Neural cell (in vitro differentiated cells): ENCODE measurements around the gene PHOX2A.

Source experiments
- EP300 ChIP-seq: fragments of 450-650 bp; conservative IDR thresholded peaks from 2 replicates; pipeline ENCODE4 v1.6.1; 2014; ENCODE audit warnings: antibody characterized with exemption, mild to moderate bottlenecking, moderate library complexity; ENCODE audit not compliant: poor library complexity, severe bottlenecking
- EZH2 ChIP-seq: fragments of 200-600, 300-800 bp; shearing (Covaris generic), sonication (generic); IDR thresholded peaks from 2 replicates; pipeline ENCODE4 v1.6.1; 2014; ENCODE audit warnings: antibody characterized with exemption, low read length, borderline replicate concordance, mild to moderate bottlenecking; ENCODE audit not compliant: insufficient read depth, poor library complexity, severe bottlenecking
- TAF1 ChIP-seq: IDR thresholded peaks from 2 replicates; pipeline ENCODE4 v1.6.1; 2012; ENCODE audit warnings: low read depth
- TF ChIP-seq, protein P1 (sequence below): fragments of 450-650 bp; IDR thresholded peaks from 2 replicates; pipeline ENCODE4 v1.5.1; 2014; ENCODE audit warnings: antibody characterized with exemption, mild to moderate bottlenecking, moderate library complexity; ENCODE audit not compliant: poor library complexity, severe bottlenecking

GRCh38 chr11:72242141-72242540 is 1.8 kb downstream of the PHOX2A start:
- TF ChIP-seq, protein P1, sequence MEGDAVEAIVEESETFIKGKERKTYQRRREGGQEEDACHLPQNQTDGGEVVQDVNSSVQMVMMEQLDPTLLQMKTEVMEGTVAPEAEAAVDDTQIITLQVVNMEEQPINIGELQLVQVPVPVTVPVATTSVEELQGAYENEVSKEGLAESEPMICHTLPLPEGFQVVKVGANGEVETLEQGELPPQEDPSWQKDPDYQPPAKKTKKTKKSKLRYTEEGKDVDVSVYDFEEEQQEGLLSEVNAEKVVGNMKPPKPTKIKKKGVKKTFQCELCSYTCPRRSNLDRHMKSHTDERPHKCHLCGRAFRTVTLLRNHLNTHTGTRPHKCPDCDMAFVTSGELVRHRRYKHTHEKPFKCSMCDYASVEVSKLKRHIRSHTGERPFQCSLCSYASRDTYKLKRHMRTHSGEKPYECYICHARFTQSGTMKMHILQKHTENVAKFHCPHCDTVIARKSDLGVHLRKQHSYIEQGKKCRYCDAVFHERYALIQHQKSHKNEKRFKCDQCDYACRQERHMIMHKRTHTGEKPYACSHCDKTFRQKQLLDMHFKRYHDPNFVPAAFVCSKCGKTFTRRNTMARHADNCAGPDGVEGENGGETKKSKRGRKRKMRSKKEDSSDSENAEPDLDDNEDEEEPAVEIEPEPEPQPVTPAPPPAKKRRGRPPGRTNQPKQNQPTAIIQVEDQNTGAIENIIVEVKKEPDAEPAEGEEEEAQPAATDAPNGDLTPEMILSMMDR = no peak
- no peak for TF ChIP-seq EZH2
- TF ChIP-seq EP300 = no peak
- no peak for TF ChIP-seq TAF1
